GM04504 (cell line): ENCODE measurements around the gene DNMT3A.
"Not testable (repeated sequence)": the region's sequence is repeated elsewhere in the genome, so short reads cannot be mapped to it uniquely, and the experiment has no call there.

ENCODE experiments used
- DNase-seq: peaks from one replicate; pipeline ENCODE4 v3.0.0-alpha.2; 2012; ENCODE audit warnings: low read depth

DNMT3A gene

DNA sequence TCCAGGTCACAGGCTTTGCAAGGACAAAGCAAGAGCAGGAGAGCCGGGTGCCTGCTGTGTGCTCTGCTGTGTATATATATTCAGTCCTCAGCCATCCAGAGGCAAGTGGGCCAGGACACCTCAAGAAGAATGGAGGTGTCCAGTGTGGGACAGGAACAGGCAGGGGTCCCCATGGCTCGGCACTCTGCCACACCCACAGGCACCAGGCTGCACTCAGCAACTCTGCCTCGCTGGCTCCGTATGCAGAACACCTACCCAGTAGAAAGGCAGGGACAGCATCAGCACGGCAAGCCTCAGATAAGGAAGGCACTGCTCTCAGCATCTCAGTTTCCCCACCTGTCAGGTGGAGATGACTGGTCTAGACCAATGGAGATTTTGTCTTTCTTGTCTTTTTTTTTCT is 57.8 kb downstream of the DNMT3A start:
- DNase-seq = no peak

DNA sequence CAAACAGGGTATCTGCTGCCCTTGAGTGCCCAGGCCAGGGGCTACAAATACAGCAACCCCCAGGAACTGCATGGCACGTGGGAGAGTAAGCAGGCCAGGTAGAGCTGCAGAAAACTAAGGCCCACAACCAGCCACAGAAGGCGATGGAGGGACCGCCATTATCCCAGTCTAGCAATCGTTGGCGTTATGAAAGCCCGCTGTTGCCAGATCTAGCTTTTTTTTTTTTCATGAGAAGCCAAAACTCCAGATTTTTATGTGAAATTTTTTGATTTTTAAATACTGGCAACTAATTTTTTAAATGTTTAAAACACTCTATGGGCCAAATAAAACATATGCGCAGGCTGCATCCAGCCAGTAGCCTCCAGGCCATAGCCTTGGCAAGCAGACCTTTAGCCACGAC is 59.8 kb downstream of the DNMT3A start:
- no peak for DNase-seq

DNA sequence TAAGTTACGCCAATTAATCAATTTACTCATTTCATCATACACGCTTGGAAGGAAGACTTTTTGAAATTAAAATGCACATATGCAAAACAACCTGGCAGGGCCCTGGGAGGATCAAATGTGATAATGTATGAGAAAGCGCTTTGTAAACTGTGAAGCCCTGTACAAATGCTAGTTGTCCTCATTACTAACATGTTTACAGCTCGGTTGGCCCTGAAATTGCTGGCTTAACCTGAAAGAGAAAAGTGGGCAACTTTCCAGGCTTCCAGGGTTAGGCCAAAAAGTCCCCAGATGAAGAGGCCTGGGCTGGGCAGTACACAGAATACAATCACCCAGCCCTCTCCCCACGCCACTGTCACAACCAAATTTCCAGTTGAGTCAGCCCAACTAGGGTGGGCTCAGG is 60.2 kb downstream of the DNMT3A start:
- no peak for DNase-seq

DNA sequence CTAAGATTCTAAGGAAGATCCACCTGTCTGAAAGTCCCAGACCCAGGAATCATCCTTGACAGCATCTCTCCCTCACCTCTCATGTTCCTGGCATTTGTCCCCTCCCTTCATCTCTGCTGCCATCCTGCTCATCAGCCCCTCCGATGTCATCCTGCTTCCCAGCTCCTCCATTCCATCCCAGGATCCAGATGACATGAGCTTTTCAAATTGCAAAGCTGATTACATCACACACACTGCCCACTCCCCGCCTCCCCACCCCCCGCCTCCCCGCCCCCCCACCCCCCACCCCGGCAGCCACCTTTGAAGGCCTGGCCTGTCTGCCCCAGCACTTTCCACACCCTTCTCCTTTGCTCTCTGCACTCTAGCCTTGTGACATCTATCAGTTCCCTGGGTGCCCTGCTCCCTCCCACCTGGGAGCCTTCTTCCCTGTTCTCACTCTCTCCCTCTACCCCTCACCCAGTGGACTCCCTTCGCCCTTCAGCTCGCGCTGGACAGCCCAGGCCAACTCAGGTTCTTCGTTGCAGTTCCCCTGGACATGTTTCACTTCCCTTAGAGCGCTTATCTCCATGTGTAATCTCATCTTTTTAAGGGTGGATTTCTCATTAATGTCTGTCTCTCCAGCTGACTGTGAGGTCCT is 61.6 kb downstream of the DNMT3A start:
- no peak for DNase-seq

DNA sequence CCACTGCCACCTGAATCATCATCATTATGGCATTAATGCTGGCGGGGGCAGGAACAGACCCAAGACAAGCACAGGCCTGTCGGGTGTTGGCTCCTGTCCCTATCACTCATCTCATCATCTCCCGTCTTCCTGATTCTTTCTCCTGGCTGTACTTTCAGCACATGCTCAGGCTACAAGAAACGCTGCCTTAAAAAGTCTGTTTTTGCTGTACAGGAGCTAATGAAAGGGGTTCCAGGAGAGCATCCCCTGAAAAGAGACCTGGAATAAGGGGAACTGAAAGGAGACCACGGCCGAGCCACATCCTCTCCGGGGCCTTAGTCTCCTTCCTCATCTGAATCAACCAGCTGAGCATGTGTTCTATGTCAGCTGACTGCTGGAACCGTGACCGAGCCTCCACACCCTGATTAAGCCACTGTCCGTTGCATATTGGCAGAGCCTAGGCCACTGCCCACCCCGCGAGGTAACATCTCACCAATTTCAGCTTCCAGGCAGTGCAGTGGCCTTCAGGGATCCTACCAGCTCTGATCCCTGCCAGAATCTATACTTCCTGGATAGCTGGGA is 62.6 kb downstream of the DNMT3A start:
- no peak for DNase-seq

DNA sequence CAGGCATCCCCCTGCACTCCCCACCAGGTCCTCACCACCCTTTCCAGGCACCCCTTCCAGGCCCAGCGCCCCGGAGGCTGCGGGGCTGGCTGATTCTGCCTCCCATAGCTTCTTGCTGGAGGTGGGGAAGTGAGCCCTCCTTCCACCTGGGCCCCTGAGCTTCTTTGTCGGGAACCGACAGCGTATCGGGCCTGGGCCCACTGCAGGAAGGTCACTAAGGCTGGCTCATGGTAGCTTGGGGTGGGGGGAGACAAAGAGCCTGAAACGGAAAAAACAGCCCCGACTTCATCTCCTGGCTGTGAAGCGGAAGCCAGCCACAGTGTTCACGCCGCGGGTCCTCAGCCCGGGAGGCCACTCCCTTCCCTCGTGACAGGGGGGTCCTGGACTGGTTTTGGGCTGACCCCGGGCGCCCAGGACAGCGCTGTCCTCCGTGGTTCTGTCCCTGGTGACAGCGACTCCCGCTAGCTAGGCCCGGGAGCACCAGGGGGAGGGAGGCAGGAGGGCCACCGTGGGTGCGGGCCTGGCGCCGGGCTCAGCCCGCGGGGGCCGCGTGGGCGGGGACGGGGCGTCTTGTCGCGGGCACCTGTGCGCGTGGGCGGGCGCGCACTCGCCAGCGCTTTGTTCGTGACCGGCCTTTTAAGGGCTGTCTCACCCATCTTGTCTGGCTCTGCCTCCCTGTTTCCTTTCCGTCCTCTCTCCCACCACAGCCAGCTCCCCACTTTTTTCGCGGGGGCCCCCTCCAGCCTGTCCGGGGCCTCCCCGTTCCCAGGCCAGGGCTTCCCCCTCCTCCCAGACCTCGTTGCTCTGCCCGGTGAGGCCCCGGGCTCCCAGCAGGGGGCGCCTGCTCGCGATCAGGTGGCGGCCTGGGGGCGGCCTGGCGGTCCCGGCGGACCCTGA is 64.9 kb downstream of the DNMT3A start:
- DNase-seq = no peak

DNA sequence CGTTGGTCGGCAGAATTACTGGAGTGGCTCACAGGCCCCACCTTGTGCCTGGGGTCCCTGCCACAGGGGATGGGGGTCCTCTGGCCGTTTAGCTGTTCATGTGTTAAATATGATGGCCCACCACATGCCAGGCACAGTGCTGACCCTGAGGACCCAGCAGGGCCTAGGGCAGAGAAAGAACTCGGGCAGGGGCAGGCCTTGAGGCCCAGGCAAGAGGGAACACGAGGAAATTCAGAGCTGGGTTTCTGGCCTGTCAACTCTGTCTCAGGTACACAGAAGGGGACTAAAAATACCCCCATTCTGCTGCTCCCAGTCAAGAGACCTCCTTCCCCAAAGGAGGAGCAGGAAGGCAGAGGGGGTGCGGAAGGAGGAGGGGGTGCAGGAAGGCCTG is 66.2 kb downstream of the DNMT3A start:
- DNase-seq = no peak

DNA sequence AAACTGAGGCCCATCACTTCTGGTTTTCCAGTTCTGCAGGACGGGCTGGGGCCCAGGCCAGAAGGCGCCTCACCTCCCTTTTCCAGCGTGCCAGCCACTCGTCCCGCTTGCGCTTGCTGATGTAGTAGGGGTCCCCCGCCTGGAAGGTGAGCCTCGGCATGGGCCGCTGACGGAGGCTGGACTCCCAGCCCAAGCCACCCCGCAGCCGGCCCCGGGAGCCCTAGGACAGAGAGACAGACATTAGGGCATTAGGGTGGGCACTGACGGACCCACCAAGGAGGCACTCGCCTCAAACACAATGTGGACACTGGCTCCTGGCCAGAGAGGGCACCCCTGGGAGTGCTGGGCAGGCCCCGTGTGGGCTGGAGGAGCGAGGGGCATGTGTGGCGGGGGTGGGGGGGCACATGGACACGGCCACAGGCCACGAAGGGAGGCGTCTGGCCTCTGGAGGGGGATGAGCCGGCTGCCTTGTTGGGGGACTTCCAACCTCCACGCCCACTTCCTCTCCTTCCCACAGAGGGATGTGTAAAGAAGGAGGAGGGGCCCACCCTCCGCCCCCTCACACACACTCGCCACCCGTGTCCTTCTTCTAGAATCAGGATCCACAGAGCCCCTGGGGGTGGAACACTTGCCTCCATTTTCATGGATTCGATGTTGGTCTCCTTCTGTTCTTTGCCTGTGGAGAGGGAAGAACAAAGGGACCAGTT is 66.7 kb downstream of the DNMT3A start:
- DNase-seq = no peak

DNA sequence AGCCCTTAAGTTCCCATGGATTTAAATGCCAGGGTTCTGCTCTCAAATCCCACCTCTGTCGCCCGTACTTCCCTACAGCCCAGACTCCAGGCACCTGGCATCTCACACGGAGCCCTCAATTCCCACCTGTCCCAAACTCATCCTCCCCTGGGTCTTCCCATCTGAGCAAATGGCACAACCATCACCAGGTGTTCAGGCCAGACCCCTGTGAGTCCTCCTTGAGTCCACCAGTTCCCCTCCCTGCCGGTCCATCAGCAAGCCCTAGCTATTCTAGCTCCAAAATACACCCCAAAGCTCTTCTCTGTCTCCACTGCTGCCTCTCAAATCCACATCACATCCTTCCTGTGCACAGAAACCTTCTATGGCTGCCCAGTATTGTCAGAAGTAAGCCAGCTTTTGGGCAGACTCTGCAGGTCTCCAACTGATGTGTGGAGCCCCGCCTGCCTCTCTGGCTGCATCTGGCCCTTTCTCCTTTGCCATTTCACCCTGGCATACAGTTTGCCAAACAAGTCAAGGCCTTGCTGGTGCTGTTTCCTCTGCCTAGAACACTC is 67.7 kb downstream of the DNMT3A start:
- no peak for DNase-seq

DNA sequence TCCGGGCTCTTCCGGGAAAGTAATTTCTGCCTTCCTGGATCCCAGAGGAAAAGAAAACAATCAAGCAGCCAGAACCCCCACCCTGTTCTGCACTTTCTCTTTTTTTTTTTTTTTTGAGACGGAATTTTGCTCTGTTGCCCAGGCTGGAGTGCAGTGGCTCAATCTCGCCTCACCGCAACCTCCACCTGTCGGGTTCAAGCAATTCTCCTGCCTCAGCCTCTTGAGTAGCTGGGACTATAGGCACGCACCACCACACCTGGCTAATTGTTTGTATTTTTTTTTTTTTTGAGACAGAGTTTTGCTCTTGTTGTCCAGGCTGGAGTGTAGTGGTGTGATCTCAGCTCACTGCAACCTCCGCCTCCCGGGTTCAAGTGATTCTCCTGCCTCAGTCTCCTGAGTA is 69.0 kb downstream of the DNMT3A start:
- not testable (repeated sequence) for DNase-seq

DNA sequence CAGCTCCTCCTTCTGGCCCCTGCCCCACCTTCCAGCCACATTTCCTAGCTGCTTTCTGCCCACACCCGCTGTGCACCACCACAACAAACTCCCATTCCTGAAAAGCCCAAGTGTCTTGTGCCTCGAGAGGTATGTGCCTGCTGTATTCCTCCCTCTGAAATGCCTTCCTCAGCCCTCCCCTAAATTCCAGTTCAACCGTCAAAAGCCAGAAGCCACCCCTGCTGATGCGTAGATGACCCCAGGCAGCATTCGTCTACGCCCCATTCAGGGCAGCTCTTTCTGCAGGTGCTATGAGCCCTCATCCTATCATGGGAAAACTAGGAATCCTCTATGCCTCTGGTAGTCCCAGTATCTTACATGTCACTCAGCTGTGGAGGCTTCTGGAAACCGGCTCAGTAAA is 71.7 kb downstream of the DNMT3A start:
- DNase-seq = no peak

DNA sequence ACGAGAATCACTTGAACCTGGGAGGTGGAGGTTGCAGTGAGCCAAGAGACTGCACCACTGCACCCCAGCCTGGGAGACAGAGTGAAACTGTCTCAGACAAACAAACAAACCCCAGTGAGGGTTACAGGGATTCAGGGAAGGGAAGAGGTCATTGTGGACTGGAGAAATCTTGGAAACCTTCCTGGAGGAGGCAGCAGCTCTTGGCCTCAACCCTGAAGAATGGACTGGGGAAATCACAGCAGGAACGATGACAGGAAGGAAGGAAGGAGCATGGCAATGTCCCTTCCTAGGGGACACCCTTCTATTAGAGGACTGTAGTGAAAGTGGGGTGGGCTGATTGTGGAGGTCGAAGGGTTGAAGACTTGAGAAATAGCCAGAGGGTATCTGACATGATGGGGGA is 72.5 kb downstream of the DNMT3A start:
- DNase-seq = no peak

DNA sequence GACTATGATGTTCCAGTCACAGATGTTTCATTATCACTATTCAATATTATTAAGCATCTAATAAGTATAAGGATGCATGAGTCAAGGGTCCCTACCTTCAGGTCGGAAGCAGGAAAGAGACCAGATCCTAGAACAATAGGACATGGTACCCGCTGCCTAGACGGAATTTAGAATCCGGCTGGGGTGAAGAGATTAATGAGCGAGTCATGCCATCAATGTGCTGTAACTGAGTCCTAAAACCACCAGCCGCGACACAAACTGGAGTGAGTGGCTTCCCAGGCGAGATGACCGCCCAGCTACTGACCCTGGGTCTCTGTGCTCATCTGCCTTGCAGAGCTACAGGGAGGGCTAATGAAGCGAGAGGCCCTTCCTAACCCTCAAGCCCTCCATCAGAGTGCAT is 73.6 kb downstream of the DNMT3A start:
- DNase-seq = no peak

DNA sequence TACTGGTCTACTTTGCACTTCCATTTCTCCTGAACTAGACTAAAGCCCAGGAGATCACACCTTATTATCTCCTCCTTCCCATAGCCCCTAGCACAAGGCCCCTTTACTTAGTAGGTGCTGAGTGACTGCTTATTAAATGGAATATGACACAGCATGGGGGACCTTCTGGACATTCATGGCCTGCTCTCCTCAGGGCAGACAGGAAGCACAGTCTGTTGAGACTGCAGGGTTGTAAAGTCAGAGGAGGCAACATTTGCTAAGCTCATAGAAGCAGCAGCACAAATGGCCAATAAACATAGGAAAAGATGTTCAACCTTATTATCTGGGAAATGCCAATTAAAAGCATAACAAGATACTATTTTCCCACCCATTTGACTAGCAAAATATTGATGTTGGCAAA is 75.3 kb downstream of the DNMT3A start:
- DNase-seq = no peak

DNA sequence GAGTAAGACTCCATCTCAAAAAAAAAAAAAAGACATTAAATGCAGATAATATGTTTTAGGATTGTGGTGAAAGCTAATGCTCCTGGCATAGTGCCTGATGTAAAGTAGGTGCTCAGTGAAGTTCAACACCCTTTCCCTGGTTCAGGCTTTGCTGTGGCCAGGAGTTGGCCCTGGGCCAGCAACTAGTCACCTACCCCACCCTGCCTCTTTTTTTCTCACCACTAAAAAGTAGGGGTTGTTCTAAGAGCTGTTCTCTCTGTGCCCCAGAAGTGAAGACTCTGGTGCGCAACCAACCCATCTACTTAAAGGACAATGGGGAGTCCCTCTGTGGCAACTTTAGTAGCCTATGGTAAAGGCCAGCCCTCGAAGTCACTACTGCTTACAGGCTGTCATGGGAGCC is 75.9 kb downstream of the DNMT3A start:
- no peak for DNase-seq

DNA sequence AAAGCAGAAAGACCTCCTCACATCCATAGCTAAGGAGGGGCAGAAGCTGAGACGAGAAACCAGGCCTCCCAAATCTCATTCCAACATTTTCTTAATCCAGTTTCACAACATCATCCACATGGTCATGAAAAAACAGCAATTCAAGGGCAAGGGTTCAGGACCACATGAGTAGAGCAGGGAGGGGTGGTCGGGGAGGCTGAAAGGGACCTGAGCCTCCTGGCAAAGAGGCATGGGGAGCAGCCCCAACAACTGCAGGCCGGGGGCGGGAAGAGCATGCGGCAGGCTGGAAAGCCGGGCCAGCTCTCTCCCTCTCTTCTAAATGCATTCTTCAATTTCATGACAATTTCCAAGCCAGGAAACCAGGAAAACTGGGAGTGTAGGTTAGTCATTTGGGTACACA is 76.7 kb downstream of the DNMT3A start:
- DNase-seq = no peak

DNA sequence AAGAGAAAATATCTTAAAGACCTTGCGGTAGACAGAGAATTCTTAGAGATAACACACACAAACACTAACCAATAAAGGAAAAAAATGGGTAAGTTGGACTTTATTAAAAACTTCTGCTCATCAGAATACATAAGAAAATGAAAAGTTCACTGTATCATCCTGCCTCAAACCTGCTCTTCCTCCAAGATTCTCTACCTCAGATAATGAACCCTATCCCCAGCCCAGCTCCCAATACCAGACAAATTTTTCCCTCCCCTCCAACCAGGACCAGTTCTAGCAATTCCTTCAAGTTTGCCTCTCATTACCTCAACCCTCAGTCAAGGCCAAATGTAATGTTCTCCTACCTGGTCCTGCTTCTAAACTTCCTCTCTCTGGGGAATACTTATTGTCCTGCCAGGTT is 79.4 kb downstream of the DNMT3A start:
- no peak for DNase-seq

DNA sequence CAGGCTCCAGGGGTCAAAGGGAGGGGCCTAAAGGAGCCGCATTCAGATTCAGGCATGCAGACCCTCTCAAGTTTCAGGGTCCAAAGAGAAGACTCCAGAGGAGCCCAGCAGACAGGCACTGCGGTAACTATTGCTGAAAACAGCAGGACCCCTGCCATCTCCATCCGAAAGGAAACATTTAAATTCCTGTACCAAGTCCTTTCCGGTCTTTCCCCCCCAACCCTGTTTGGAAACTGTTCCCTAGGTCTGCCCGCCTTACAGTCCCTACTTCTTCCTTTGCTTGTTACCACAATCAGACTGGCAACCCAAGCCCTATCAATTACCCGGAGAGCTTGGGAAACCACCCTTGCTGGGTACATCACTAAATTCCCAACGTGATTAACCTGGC is 82.0 kb downstream of the DNMT3A start:
- no peak for DNase-seq

DNA sequence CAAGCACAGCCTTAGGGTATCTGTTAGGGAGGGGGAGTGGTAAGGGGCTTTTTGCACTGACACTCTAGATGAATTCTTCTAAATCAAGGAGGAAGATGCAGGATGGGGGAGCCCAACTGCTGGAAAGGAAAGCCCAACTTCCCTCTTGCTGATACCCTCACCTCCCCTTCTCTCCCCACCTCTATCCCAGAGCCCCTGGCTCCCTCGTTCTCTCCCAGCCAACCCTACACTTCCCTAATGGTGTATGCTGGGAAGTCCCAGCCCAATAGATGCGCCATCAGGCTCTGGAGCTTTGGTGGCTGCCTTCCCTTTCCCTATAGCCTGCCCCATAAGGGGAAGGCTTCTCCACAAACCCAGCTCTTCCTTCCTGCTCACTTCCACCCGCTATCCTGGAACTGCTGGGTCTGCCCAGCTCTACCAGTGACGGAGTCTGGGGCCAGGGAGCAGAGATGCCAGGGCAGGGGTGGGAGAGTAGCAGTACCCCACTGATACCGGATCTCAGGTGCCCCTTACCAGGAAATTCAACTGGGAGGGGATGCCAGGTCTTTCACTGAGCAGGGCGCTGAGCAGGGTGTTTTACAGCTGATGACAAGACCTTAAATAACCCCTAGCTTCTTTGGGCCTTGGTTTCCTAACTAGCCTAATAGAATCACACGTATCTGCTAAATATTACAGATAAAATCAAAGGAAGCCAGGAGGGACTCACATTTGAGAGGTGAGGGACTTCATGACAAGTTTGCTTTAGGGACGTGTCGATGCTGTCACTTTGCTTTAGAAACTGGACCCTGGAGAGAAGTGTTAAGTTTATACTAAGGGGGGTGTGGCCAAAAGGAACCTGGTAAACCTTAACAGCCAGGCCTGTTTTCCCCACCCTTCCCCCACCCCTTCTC is 82.6 kb downstream of the DNMT3A start:
- DNase-seq = no peak

DNA sequence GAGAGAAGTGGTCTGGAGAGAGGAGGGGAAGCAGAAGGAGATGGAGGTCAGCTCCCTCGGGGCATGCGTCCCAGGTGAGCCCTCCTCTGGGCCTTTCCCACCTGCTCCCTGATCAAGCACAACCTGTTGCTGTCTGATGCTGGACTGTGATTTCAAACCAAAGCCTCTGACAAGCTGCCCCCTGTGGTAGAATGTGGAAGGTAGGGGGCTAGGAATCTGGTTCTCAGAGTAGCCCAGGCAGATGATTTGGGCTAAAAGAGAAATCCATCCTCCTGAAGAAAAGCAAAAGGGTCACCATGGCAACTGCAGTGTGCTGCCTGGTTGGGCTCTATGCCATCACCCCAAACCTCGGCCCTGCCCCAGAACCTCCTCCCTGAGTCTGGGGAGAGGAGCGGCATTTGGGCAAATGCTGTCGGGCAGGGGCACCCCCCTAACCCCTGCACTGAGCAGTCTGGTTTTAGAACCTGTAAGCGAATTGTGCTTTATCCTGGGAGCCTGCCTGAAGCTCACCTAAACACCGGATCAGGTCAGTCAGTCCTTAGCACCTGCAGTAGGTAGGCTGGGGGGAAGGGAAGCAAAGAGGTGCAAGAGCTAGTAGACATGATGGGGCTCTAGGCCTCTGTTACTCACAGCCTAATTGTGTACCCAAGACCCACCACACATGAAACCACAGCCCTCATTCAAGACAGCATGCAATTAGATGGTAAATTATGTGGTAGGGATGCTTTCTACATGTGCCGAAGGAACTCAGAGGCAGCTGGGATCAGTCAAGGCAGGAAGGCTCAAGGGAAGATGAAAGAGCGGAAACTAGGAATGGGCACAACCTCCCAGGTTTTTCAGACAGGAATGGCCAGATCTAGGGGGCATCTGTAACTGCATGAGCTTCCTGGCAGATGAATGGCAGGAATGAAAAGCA is 83.5 kb downstream of the DNMT3A start:
- no peak for DNase-seq
